GM23248 (cell line): Measurements from ENCODE around the gene GAREM1.

ENCODE experiments used
- EZH2 ChIP-seq: fragments of 200-600 bp; sonication (generic); IDR thresholded peaks from 2 replicates; pipeline ENCODE4 v1.6.1; 2018; ENCODE audit warnings: antibody characterized with exemption, mild to moderate bottlenecking; ENCODE audit not compliant: insufficient read depth, poor library complexity, severe bottlenecking
- EZH2phosphoT487 ChIP-seq: fragments of 200-600 bp; sonication (generic); IDR thresholded peaks from 2 replicates; pipeline ENCODE4 v1.6.1; 2018; ENCODE audit warnings: antibody characterized with exemption, moderate library complexity, mild to moderate bottlenecking, low read depth; ENCODE audit not compliant: insufficient read depth

GRCh38 chr18:32368991-32369390 is 101.7 kb downstream of the GAREM1 start:
- TF ChIP-seq EZH2 (no peak), EZH2phosphoT487 (no peak)
